ENCODE data around the gene MALRD1.

DNA sequence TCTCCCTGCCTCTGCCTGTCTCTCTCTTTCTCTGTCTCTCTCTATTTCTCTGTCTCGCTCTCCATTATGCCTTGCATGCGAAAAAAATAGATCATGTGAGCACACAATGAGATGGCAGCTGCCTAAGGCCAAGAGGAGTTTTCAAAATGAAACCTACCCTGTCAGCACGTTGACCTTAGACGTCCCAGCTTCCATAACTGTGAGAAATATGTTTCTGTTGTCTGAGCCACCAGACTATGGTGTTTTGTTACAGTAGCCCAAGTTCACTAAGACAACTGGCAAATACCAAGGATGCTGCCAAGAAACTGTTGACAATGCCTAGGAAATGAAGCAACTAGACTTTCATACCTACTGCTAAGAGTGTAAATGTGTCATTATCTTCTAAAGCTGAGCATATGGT lies 697.1 kb downstream of the MALRD1 start:
- no peak for TF ChIP-seq POLR2A (IDR thresholded peaks at IDR 0.05; ENCODE audit: low read length)
- TF ChIP-seq GATA1 (IDR thresholded peaks at IDR 0.05; ENCODE audit: low read depth, low read length), result no peak

Data from erythroblast (primary cell).